Parathyroid adenoma (tissue), 2 donors: ENCODE results near the gene CYGB.

ENCODE experiments used
- H2AFZ ChIP-seq: fragments of 300-600 bp; sonication (generic); one replicate; pipeline ENCODE4 v1.7.0; 2017; ENCODE audit warnings: antibody characterized with exemption, mild to moderate bottlenecking
- H3K27ac ChIP-seq: fragments of 300-600 bp; sonication (generic); one replicate; pipeline ENCODE4 v1.7.0; 2017
- H3K27me3 ChIP-seq: fragments of 300-600 bp; sonication (generic); one replicate; pipeline ENCODE4 v1.7.0; 2017; ENCODE audit warnings: low read length; ENCODE audit not compliant: control insufficient read depth, insufficient read depth
- H3K36me3 ChIP-seq: fragments of 300-600 bp; sonication (generic); one replicate; pipeline ENCODE4 v1.7.0; 2017; ENCODE audit warnings: low read length; ENCODE audit not compliant: control insufficient read depth, insufficient read depth
- H3K4me1 ChIP-seq: fragments of 300-600 bp; sonication (generic); one replicate; pipeline ENCODE4 v1.7.0; 2017; ENCODE audit warnings: control low read depth
- H3K4me2 ChIP-seq: fragments of 300-600 bp; sonication (generic); one replicate; pipeline ENCODE4 v1.7.0; 2017; ENCODE audit warnings: low read length
- H3K4me3 ChIP-seq: fragments of 300-600 bp; sonication (generic); one replicate; pipeline ENCODE4 v1.7.0; 2017; ENCODE audit warnings: low read depth, low read length
- H3K79me2 ChIP-seq: fragments of 300-600 bp; sonication (generic); one replicate; pipeline ENCODE4 v1.7.0; 2017; ENCODE audit warnings: control low read depth
- H3K9ac ChIP-seq: fragments of 300-600 bp; sonication (generic); one replicate; pipeline ENCODE4 v1.7.0; 2017; ENCODE audit warnings: mild to moderate bottlenecking
- H3K9me3 ChIP-seq: fragments of 300-600 bp; sonication (generic); one replicate; pipeline ENCODE4 v1.7.0; 2017; ENCODE audit warnings: low read length; ENCODE audit not compliant: control insufficient read depth
- CTCF ChIP-seq: fragments of 300-600 bp; sonication (generic); IDR thresholded peaks from one replicate; pipeline ENCODE4 v1.7.0; 2017; ENCODE audit warnings: antibody characterized with exemption, mild to moderate bottlenecking
- donor health status: primary hyperparathyroidism.

The CYGB gene

DNA sequence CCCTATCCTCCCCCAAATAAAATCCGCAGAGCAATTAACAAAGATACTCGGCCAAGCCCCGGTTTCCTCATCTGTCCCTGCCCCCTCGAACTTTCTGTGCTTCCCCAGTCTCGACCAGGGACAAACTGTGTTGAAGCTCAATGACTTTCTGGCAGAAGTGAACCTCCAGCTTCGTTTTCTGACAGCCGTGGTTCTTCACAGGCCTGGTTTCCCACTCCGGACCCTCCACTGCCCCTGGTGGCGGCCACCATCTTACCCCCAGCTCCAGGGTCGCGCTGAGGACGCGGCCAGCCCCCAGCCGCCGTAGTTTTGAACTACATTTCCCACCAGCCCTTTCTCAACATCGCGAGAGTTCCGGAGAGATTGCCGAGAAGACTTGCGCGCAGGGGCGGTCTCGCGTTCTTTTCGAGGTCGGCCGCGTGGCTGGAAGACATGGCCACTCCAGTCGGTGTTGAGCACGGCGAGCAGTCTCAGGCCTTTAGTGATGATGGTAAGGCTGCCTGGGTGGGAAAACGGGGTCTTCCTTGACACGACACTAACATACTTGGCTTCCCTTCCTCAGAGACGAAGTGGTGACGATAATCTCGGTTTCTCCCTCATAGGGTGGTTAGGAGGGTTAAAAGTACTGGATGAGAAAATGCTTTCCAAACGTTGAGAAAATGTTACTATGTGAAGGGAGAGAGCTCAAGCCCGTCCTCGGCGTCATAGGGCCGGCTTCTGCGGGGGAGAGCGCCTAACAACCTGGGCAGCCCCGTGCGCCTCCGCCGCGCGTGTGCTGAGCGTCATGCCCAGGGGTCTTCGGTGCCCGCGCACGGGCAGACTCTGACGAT lies 20.1 kb upstream of the CYGB start:
- peak; percentile 73 for TF ChIP-seq CTCF
- Histone ChIP-seq H3K9ac (peak overlapping the region; percentile 20), H3K27me3 (no peaks in the 10 kb centered on the region), H3K36me3 (no peaks in the 10 kb centered on the region), H3K4me1 (peaks cover 6% of the 10 kb centered on the region), H3K9me3 (no peaks in the 10 kb centered on the region), H2AFZ (peak overlapping the region; percentile 92), H3K4me3 (peak overlapping the region; percentile 88), H3K4me2 (peak overlapping the region; percentile 93), H3K27ac (peak overlapping the region; percentile 90), H3K79me2 (peaks cover 20% of the 10 kb centered on the region)

GRCh38 chr17:76556765-76557367 lies 19.4 kb upstream of the CYGB start:
- no peak for TF ChIP-seq CTCF
- Histone ChIP-seq H3K36me3 (no peaks in the 10 kb centered on the region), H3K4me3 (peak overlapping the region; percentile 88), H2AFZ (peak overlapping the region; percentile 92), H3K27me3 (no peaks in the 10 kb centered on the region), H3K4me1 (peaks cover 6% of the 10 kb centered on the region), H3K9ac (peak overlapping the region; percentile 20), H3K79me2 (peaks cover 20% of the 10 kb centered on the region), H3K9me3 (no peaks in the 10 kb centered on the region), H3K4me2 (peak overlapping the region; percentile 93), H3K27ac (peak overlapping the region; percentile 90)

- peaks cover 6% of the 10 kb centered on the region for H3K4me1 ChIP-seq
- no peak for TF ChIP-seq CTCF
Measured at GRCh38 chr17:76554131-76554530, 16.6 kb upstream of the CYGB start.

GRCh38 chr17:76553178-76553908 lies 15.8 kb upstream of the CYGB start:
- Histone ChIP-seq H3K27ac (no peak overlapping the region), H3K4me3 (no peak overlapping the region), H3K4me2 (no peak overlapping the region), H3K4me1 (peaks cover 6% of the 10 kb centered on the region), H3K36me3 (no peaks in the 10 kb centered on the region), H3K79me2 (peaks cover under 1% of the 10 kb centered on the region), H2AFZ (no peak overlapping the region), H3K9ac (no peak overlapping the region), H3K9me3 (no peaks in the 10 kb centered on the region), H3K27me3 (no peaks in the 10 kb centered on the region)
- TF ChIP-seq CTCF = no peak

More at GRCh38 chr17:76554131-76554530, 16.6 kb upstream of the CYGB start:
- Histone ChIP-seq H3K36me3 (no peaks in the 10 kb centered on the region), H3K79me2 (peaks cover 8% of the 10 kb centered on the region), H3K4me3 (no peak overlapping the region), H3K9ac (no peak overlapping the region), H3K27ac (peak overlapping the region; percentile 13), H3K9me3 (no peaks in the 10 kb centered on the region), H2AFZ (no peak overlapping the region), H3K4me2 (no peak overlapping the region), H3K27me3 (no peaks in the 10 kb centered on the region)
